Osteoblast (primary cell): ENCODE measurements around the gene ZNF598. TPM values are rescaled to one million over a fixed set of nuclear protein-coding genes. Genes with fewer than 3 reads are reported as not detected.

Experiments used
- DNase-seq: peaks from one replicate; pipeline ENCODE4 v3.0.0; 2011; ENCODE audit warnings: low spot score, mixed read lengths; ENCODE audit not compliant: insufficient read length; ENCODE audit errors: missing footprints
- H2AFZ ChIP-seq: 2 replicates; pipeline ENCODE4 v1.6.0; 2011; ENCODE audit warnings: mild to moderate bottlenecking, low read length
- H3K27ac ChIP-seq: 2 replicates; pipeline ENCODE4 v1.5.1; 2011; ENCODE audit warnings: mild to moderate bottlenecking, low read depth, low read length, moderate library complexity
- H3K27me3 ChIP-seq: 2 replicates; pipeline ENCODE4 v1.6.0; 2012; ENCODE audit warnings: mild to moderate bottlenecking, control low read depth, inconsistent platforms, low read length, moderate library complexity; ENCODE audit not compliant: insufficient read depth
- H3K36me3 ChIP-seq: 2 replicates; pipeline ENCODE4 v1.5.1; 2011; ENCODE audit warnings: mild to moderate bottlenecking, low read length, control low read depth, moderate library complexity; ENCODE audit not compliant: insufficient read depth
- H3K4me1 ChIP-seq: 2 replicates; pipeline ENCODE4 v1.5.1; 2011; ENCODE audit warnings: mild to moderate bottlenecking, low read length, control low read depth, moderate library complexity; ENCODE audit not compliant: insufficient read depth
- H3K4me2 ChIP-seq: 2 replicates; pipeline ENCODE4 v1.6.0; 2011; ENCODE audit warnings: mild to moderate bottlenecking, low read length; ENCODE audit not compliant: insufficient read depth
- H3K4me3 ChIP-seq: fragments of 200-600 bp; sonication (generic); 3 replicates; pipeline ENCODE4 v1.5.1; 2012; ENCODE audit warnings: mild to moderate bottlenecking, low read length, inconsistent platforms; ENCODE audit not compliant: insufficient read depth
- H3K79me2 ChIP-seq: 2 replicates; pipeline ENCODE4 v1.6.0; 2012; ENCODE audit warnings: mild to moderate bottlenecking, low read length, control low read depth, inconsistent platforms; ENCODE audit not compliant: insufficient read depth
- H3K9me3 ChIP-seq: 2 replicates; pipeline ENCODE4 v1.5.1; 2011; ENCODE audit warnings: low read depth, low read length, control low read depth
- H4K20me1 ChIP-seq: 2 replicates; pipeline ENCODE4 v1.6.0; 2012; ENCODE audit warnings: mild to moderate bottlenecking, low read length, control low read depth; ENCODE audit not compliant: insufficient read depth
- CTCF ChIP-seq: IDR thresholded peaks from 2 replicates; pipeline ENCODE4 v1.5.1; 2011; ENCODE audit warnings: mild to moderate bottlenecking, low read depth, low read length, moderate library complexity; ENCODE audit errors: extremely low read depth
- total RNA-seq: library from RNA; depleted of rRNA; stranded (reverse); fragments of >200 nt; gene quantifications from 2 replicates; pipeline ENCODE4 v1.2.3, GENCODE V29; 2012

ZNF598 gene
- total RNA-seq, 1 donor = 21.0 TPM

- Histone ChIP-seq H3K9me3 (no peaks in the 10 kb centered on the region), H3K4me2 (peak within 1 kb of the TSS; percentile 98), H2AFZ (peak within 1 kb of the TSS; percentile 95), H4K20me1 (no peaks in the 10 kb centered on the region), H3K4me1 (peaks cover 10% of the 10 kb centered on the region), H3K27ac (peak within 1 kb of the TSS; percentile 94), H3K27me3 (no peaks in the 10 kb centered on the region), H3K4me3 (peak within 1 kb of the TSS; percentile 98), H3K36me3 (peaks cover 22% of the 10 kb centered on the region), H3K79me2 (peaks cover 31% of the 10 kb centered on the region)
- DNase-seq = peak; percentile 100
- no peak for TF ChIP-seq CTCF
These were observed 37.7 kb downstream of the ZNF598 start, which contains the start of gene TBL3 for GRCh38 chr16:1971796-1972489. Gene TBL3 (plus strand): TSS chr16:1972053. CDS start chr16:1972165, 112 bp downstream.

GRCh38 chr16:1968146-1968953, 41.3 kb downstream of the ZNF598 start:
- Histone ChIP-seq H3K9me3 (no peaks in the 10 kb centered on the region), H3K27me3 (no peaks in the 10 kb centered on the region), H3K4me2 (no peak overlapping the region), H3K27ac (no peak overlapping the region), H3K36me3 (peaks cover 8% of the 10 kb centered on the region), H4K20me1 (peaks cover 9% of the 10 kb centered on the region), H3K79me2 (peaks cover 52% of the 10 kb centered on the region), H3K4me1 (peaks cover 24% of the 10 kb centered on the region), H2AFZ (no peak overlapping the region), H3K4me3 (no peak overlapping the region)
- TF ChIP-seq CTCF = no peak
- peak; percentile 64 for DNase-seq

GRCh38 chr16:1966460-1966859, 43.2 kb downstream of the ZNF598 start, which contains the start of gene RNF151:
Gene RNF151 (plus strand): TSS chr16:1966856. CDS start chr16:1966882, 26 bp downstream.
- H3K79me2 ChIP-seq = peaks cover 55% of the 10 kb centered on the region
- H3K27ac ChIP-seq = peak within 1 kb of the TSS; percentile 93

More at GRCh38 chr16:1966460-1966859, 43.2 kb downstream of the ZNF598 start, which contains the start of gene RNF151:
- H3K27me3 ChIP-seq = no peaks in the 10 kb centered on the region
- peak within 1 kb of the TSS; percentile 91 for H3K4me3 ChIP-seq
- DNase-seq = peak; percentile 31
- peaks cover 25% of the 10 kb centered on the region for H3K36me3 ChIP-seq
- no peak for TF ChIP-seq CTCF
- peaks cover 27% of the 10 kb centered on the region for H4K20me1 ChIP-seq
- no peaks in the 10 kb centered on the region for H3K9me3 ChIP-seq
- H2AFZ ChIP-seq = no peak within 1 kb of the TSS
- H3K4me1 ChIP-seq = peaks cover 25% of the 10 kb centered on the region
- peak within 1 kb of the TSS; percentile 97 for H3K4me2 ChIP-seq
